Neural cell (in vitro differentiated cells): ENCODE data around the gene ANKRD1. TPM values are rescaled to one million over a fixed set of nuclear protein-coding genes. Genes with fewer than 3 reads are reported as not detected.

Experiments
- H2AFZ ChIP-seq: fragments of 200-600, 300-800 bp; sonication (generic), shearing (Covaris generic); 2 replicates; pipeline ENCODE4 v1.6.0; 2014; ENCODE audit warnings: low read depth, mild to moderate bottlenecking, antibody characterized with exemption, low read length, moderate library complexity
- H3F3A ChIP-seq: fragments of 200-600 bp; shearing (Covaris generic); 2 replicates; pipeline ENCODE4 v1.6.1; 2016; ENCODE audit warnings: mild to moderate bottlenecking, moderate library complexity, mixed read lengths, antibody characterized with exemption, low read length; ENCODE audit not compliant: insufficient read depth, poor library complexity, severe bottlenecking
- H3K27ac ChIP-seq: fragments of 200-600, 300-800 bp; sonication (generic), shearing (Covaris generic); 2 replicates; pipeline ENCODE4 v1.5.1; 2014; ENCODE audit warnings: mild to moderate bottlenecking, low read length, moderate library complexity
- H3K27me3 ChIP-seq: fragments of 300-800, 200-600 bp; sonication (generic), shearing (Covaris generic); 2 replicates; pipeline ENCODE4 v1.6.0; 2014; ENCODE audit warnings: mild to moderate bottlenecking, low read depth, low read length, moderate library complexity; ENCODE audit not compliant: insufficient read depth
- H3K36me3 ChIP-seq: fragments of 300-800, 200-600 bp; sonication (generic), shearing (Covaris generic); 2 replicates; pipeline ENCODE4 v1.5.1; 2014; ENCODE audit warnings: mild to moderate bottlenecking, antibody characterized with exemption, low read length, moderate library complexity; ENCODE audit not compliant: insufficient read depth
- H3K4me2 ChIP-seq: fragments of 300-800, 200-600 bp; sonication (generic), shearing (Covaris generic); 2 replicates; pipeline ENCODE4 v1.6.0; 2014; ENCODE audit warnings: mild to moderate bottlenecking, low read length
- H3K4me3 ChIP-seq: fragments of 300-800, 200-600 bp; sonication (generic), shearing (Covaris generic); 2 replicates; pipeline ENCODE4 v1.5.1; 2014; ENCODE audit warnings: mild to moderate bottlenecking, low read length, moderate library complexity
- H3K79me2 ChIP-seq: fragments of 200-600 bp; shearing (Covaris generic); replicated peaks from 2 replicates; pipeline ENCODE4 v1.6.0; 2014; ENCODE audit warnings: mild to moderate bottlenecking, low read length, moderate library complexity; ENCODE audit not compliant: insufficient read depth
- H3K9ac ChIP-seq: fragments of 300-800, 200-600 bp; sonication (generic), shearing (Covaris generic); 2 replicates; pipeline ENCODE4 v1.6.1; 2016; ENCODE audit warnings: mild to moderate bottlenecking, low read length, mixed read lengths
- H3K9me2 ChIP-seq: fragments of 200-600 bp; shearing (Covaris generic); 2 replicates; pipeline ENCODE4 v1.6.1; 2016; ENCODE audit warnings: mild to moderate bottlenecking, low read length, mixed read lengths; ENCODE audit not compliant: insufficient read depth
- H3K9me3 ChIP-seq: fragments of 200-600, 300-800 bp; sonication (generic), shearing (Covaris generic); 2 replicates; pipeline ENCODE4 v1.6.1; 2016; ENCODE audit warnings: mild to moderate bottlenecking, mixed run types, low read length, moderate library complexity, mixed read lengths
- H4K20me1 ChIP-seq: fragments of 200-600 bp; shearing (Covaris generic); 2 replicates; pipeline ENCODE4 v1.6.1; 2016; ENCODE audit warnings: mild to moderate bottlenecking, mixed run types; ENCODE audit not compliant: insufficient read depth
- EP300 ChIP-seq: fragments of 450-650 bp; conservative IDR thresholded peaks from 2 replicates; pipeline ENCODE4 v1.6.1; 2014; ENCODE audit warnings: antibody characterized with exemption, mild to moderate bottlenecking, moderate library complexity; ENCODE audit not compliant: poor library complexity, severe bottlenecking
- EZH2 ChIP-seq: fragments of 200-600, 300-800 bp; shearing (Covaris generic), sonication (generic); IDR thresholded peaks from 2 replicates; pipeline ENCODE4 v1.6.1; 2014; ENCODE audit warnings: antibody characterized with exemption, low read length, borderline replicate concordance, mild to moderate bottlenecking; ENCODE audit not compliant: insufficient read depth, poor library complexity, severe bottlenecking
- MXI1 ChIP-seq: fragments of 450-650 bp; conservative IDR thresholded peaks from 2 replicates; pipeline ENCODE4 v1.6.1; 2014; ENCODE audit warnings: antibody characterized with exemption, mild to moderate bottlenecking; ENCODE audit not compliant: poor library complexity, severe bottlenecking
- POLR2AphosphoS5 ChIP-seq: IDR thresholded peaks from 2 replicates; pipeline ENCODE4 v1.6.1; 2012
- RAD21 ChIP-seq: fragments of 450-650 bp; conservative IDR thresholded peaks from 2 replicates; pipeline ENCODE4 v1.6.1; 2014; ENCODE audit warnings: antibody characterized with exemption, mild to moderate bottlenecking, moderate library complexity
- REST ChIP-seq: IDR thresholded peaks from 2 replicates; pipeline ENCODE4 v1.6.1; 2012; ENCODE audit warnings: borderline replicate concordance
- SMC3 ChIP-seq: fragments of 450-650 bp; conservative IDR thresholded peaks from 2 replicates; pipeline ENCODE4 v1.6.1; 2014; ENCODE audit warnings: antibody characterized with exemption, mild to moderate bottlenecking, moderate library complexity; ENCODE audit not compliant: poor library complexity
- TAF1 ChIP-seq: IDR thresholded peaks from 2 replicates; pipeline ENCODE4 v1.6.1; 2012; ENCODE audit warnings: low read depth
- polyA plus RNA-seq: library from polyadenylated mRNA; depleted of rRNA; stranded (reverse); fragments of >200 nt; gene quantifications from 2 replicates; pipeline ENCODE4 v1.2.3, GENCODE V29; 2014
- TF ChIP-seq, protein P1 (sequence below): fragments of 450-650 bp; IDR thresholded peaks from 2 replicates; pipeline ENCODE4 v1.5.1; 2014; ENCODE audit warnings: antibody characterized with exemption, mild to moderate bottlenecking, moderate library complexity; ENCODE audit not compliant: poor library complexity, severe bottlenecking

ANKRD1 gene
- polyA plus RNA-seq, 1 donor from 2014 or later = not detected

DNA sequence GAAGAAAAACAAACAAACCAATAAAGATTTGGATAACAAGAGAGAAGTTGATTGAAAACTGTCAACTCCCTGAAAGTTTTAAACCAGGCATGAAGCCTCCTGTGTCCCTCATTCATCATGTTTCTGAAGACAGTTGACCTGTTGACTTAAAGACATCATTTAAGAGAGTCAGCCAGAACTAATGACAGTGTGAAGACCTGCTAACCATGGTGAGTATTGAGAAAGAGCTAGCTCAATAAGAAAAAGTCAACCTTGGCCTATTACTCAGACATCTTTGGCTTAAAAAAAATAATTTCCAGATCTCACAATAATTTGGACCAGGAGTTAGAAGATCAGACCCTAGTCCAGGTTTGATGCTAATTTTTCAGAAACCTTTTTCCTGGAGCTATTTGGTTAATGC lies 45.3 kb upstream of the ANKRD1 start:
- TF ChIP-seq SMC3 (no peak), EZH2 (no peak), REST (no peak), EP300 (no peak)
- H3K4me3 ChIP-seq = no peak overlapping the region
- no peaks in the 10 kb centered on the region for H3K27me3 ChIP-seq
- H4K20me1 ChIP-seq = no peaks in the 10 kb centered on the region
- H3K79me2 ChIP-seq = no peaks in the 10 kb centered on the region
- H2AFZ ChIP-seq = no peak overlapping the region
- H3K9me3 ChIP-seq = no peaks in the 10 kb centered on the region
- no peaks in the 10 kb centered on the region for H3K9me2 ChIP-seq
- no peak overlapping the region for H3K27ac ChIP-seq
- H3K4me2 ChIP-seq = no peak overlapping the region
- no peaks in the 10 kb centered on the region for H3K36me3 ChIP-seq
- no peak overlapping the region for H3K9ac ChIP-seq
- no peaks in the 10 kb centered on the region for H3F3A ChIP-seq

DNA sequence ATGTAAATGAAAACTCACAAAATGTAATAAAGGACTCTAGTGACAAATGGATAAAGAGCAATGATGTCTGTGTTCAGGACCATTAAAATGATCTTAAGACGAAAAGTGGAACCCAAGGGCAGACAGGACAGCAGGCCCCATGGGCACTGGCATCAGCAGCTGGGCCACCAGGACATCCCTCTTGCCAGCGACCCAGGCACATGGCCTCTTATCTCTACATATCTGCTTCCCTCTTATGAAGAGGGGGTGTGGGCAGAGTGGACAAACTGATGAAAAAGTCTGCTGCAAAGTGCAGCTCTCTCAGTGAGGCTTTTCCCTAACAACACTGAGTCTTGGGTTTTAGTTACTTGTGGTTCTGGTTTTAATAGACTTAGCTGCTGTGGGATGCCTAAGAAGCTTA lies 44.8 kb upstream of the ANKRD1 start:
- Histone ChIP-seq H3K9ac (no peak overlapping the region), H3K9me3 (no peaks in the 10 kb centered on the region), H4K20me1 (no peaks in the 10 kb centered on the region), H3K36me3 (no peaks in the 10 kb centered on the region), H2AFZ (no peak overlapping the region), H3K27me3 (no peaks in the 10 kb centered on the region), H3K79me2 (no peaks in the 10 kb centered on the region), H3K4me3 (no peak overlapping the region), H3K9me2 (no peaks in the 10 kb centered on the region), H3K27ac (no peak overlapping the region), H3F3A (no peaks in the 10 kb centered on the region), H3K4me2 (no peak overlapping the region)
- no peak for TF ChIP-seq EP300
- TF ChIP-seq POLR2AphosphoS5 = no peak
- no peak for TF ChIP-seq EZH2
- TF ChIP-seq TAF1 = no peak
- TF ChIP-seq RAD21 = no peak
- TF ChIP-seq, protein P1, sequence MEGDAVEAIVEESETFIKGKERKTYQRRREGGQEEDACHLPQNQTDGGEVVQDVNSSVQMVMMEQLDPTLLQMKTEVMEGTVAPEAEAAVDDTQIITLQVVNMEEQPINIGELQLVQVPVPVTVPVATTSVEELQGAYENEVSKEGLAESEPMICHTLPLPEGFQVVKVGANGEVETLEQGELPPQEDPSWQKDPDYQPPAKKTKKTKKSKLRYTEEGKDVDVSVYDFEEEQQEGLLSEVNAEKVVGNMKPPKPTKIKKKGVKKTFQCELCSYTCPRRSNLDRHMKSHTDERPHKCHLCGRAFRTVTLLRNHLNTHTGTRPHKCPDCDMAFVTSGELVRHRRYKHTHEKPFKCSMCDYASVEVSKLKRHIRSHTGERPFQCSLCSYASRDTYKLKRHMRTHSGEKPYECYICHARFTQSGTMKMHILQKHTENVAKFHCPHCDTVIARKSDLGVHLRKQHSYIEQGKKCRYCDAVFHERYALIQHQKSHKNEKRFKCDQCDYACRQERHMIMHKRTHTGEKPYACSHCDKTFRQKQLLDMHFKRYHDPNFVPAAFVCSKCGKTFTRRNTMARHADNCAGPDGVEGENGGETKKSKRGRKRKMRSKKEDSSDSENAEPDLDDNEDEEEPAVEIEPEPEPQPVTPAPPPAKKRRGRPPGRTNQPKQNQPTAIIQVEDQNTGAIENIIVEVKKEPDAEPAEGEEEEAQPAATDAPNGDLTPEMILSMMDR = no peak
- TF ChIP-seq SMC3 = no peak
- no peak for TF ChIP-seq MXI1
- TF ChIP-seq REST = no peak
